BLaER1 (cell line): Measurements from ENCODE around the gene CENPM.

Experiments used
- H3K27ac ChIP-seq: shearing (Covaris generic); formaldehyde crosslinking; 2 replicates; pipeline ENCODE4 v1.8.1; 2022
- H3K27me3 ChIP-seq: shearing (Covaris generic); formaldehyde crosslinking; 2 replicates; pipeline ENCODE4 v1.8.1; 2022
- H3K36me3 ChIP-seq: shearing (Covaris generic); formaldehyde crosslinking; 2 replicates; pipeline ENCODE4 v1.8.1; 2022
- H3K4me1 ChIP-seq: shearing (Covaris generic); formaldehyde crosslinking; 2 replicates; pipeline ENCODE4 v1.8.1; 2022
- H3K4me2 ChIP-seq: shearing (Covaris generic); formaldehyde crosslinking; 2 replicates; pipeline ENCODE4 v1.8.1; 2022
- H3K4me3 ChIP-seq: shearing (Covaris generic); formaldehyde crosslinking; 2 replicates; pipeline ENCODE4 v1.8.1; 2022
- H3K9ac ChIP-seq: shearing (Covaris generic); formaldehyde crosslinking; 2 replicates; pipeline ENCODE4 v1.8.1; 2022
- H3K9me3 ChIP-seq: shearing (Covaris generic); formaldehyde crosslinking; 2 replicates; pipeline ENCODE4 v1.8.1; 2022
- H4K20me1 ChIP-seq: shearing (Covaris generic); formaldehyde crosslinking; 2 replicates; pipeline ENCODE4 v1.8.1; 2022
- Cebpa-rat ChIP-seq: shearing (Covaris generic); IDR thresholded peaks from 2 replicates; pipeline ENCODE4 v1.8.1; 2022

Gene CENPM

GRCh38 chr22:41948142-41948541 lies 1.2 kb upstream of the CENPM start:
- TF ChIP-seq Cebpa-rat: no peak
- peaks cover 91% of the 10 kb centered on the region for H3K4me1 ChIP-seq
- no peaks in the 10 kb centered on the region for H4K20me1 ChIP-seq
- H3K4me2 ChIP-seq: peak overlapping the region; percentile 99
- H3K4me3 ChIP-seq: peak overlapping the region; percentile 91; the same call in 1 of the 2 replicates
- peaks cover 21% of the 10 kb centered on the region for H3K36me3 ChIP-seq
- H3K9me3 ChIP-seq: no peaks in the 10 kb centered on the region
- peak overlapping the region; percentile 88; the same call in 1 of the 2 replicates for H3K27ac ChIP-seq
- no peaks in the 10 kb centered on the region; the same call in 1 of the 2 replicates for H3K27me3 ChIP-seq
- peak overlapping the region; percentile 92 for H3K9ac ChIP-seq

GRCh38 chr22:41947424-41948080 lies 600 bp upstream of the CENPM start:
- Histone ChIP-seq H3K36me3 (peaks cover 27% of the 10 kb centered on the region), H3K4me3 (peak overlapping the region; percentile 91), H3K4me1 (peaks cover 85% of the 10 kb centered on the region), H3K27me3 (no peaks in the 10 kb centered on the region; the same call in 1 of the 2 replicates), H3K9ac (peak overlapping the region; percentile 92), H3K9me3 (no peaks in the 10 kb centered on the region), H3K4me2 (peak overlapping the region; percentile 99), H3K27ac (peak overlapping the region; percentile 88), H4K20me1 (no peaks in the 10 kb centered on the region)
- TF ChIP-seq Cebpa-rat: no peak

- Histone ChIP-seq H3K4me1 (peaks cover 77% of the 10 kb centered on the region), H3K9me3 (no peaks in the 10 kb centered on the region), H4K20me1 (peaks cover 7% of the 10 kb centered on the region; the same call in 1 of the 2 replicates), H3K27me3 (no peaks in the 10 kb centered on the region; the same call in 1 of the 2 replicates), H3K4me3 (no peak overlapping the region), H3K36me3 (peaks cover 45% of the 10 kb centered on the region), H3K27ac (no peak overlapping the region), H3K9ac (peak overlapping the region; percentile 92; the same call in 1 of the 2 replicates), H3K4me2 (peak overlapping the region; percentile 8; the same call in 1 of the 2 replicates)
- no peak for TF ChIP-seq Cebpa-rat
Observed at GRCh38 chr22:41943661-41944209, 3.2 kb downstream of the CENPM start.

GRCh38 chr22:41940832-41941765 lies 5.9 kb downstream of the CENPM start:
- Histone ChIP-seq H3K4me1 (peaks cover 85% of the 10 kb centered on the region), H3K9me3 (no peaks in the 10 kb centered on the region), H3K27ac (peak overlapping the region; percentile 81), H3K9ac (peak overlapping the region; percentile 79), H3K4me2 (peak overlapping the region; percentile 95), H3K36me3 (peaks cover 49% of the 10 kb centered on the region), H3K4me3 (peak overlapping the region; percentile 44), H3K27me3 (no peaks in the 10 kb centered on the region), H4K20me1 (peaks cover 7% of the 10 kb centered on the region; the same call in 1 of the 2 replicates)
- no peak for TF ChIP-seq Cebpa-rat

GRCh38 chr22:41939981-41940831 lies 6.7 kb downstream of the CENPM start:
- Histone ChIP-seq H3K27ac (peak overlapping the region; percentile 81), H3K27me3 (no peaks in the 10 kb centered on the region), H3K36me3 (peaks cover 48% of the 10 kb centered on the region), H3K9ac (peak overlapping the region; percentile 79), H3K4me2 (peak overlapping the region; percentile 95), H3K4me3 (peak overlapping the region; percentile 60), H3K9me3 (no peaks in the 10 kb centered on the region), H3K4me1 (peaks cover 85% of the 10 kb centered on the region), H4K20me1 (peaks cover 7% of the 10 kb centered on the region; the same call in 1 of the 2 replicates)
- TF ChIP-seq Cebpa-rat: no peak

- Histone ChIP-seq H3K27ac (peak overlapping the region; percentile 91), H4K20me1 (peaks cover 7% of the 10 kb centered on the region; the same call in 1 of the 2 replicates), H3K4me3 (0 out of 2 replicates have a peak overlapping the region, but pooled peaks have one; percentile 12), H3K27me3 (no peaks in the 10 kb centered on the region), H3K36me3 (peaks cover 14% of the 10 kb centered on the region), H3K4me2 (peak overlapping the region; percentile 95), H3K9me3 (no peaks in the 10 kb centered on the region), H3K4me1 (peaks cover 99% of the 10 kb centered on the region), H3K9ac (peak overlapping the region; percentile 81)
- TF ChIP-seq Cebpa-rat: no peak
Observed at GRCh38 chr22:41936894-41937169, 10.1 kb downstream of the CENPM start.

- H3K36me3 ChIP-seq: peaks cover 10% of the 10 kb centered on the region; the same call in 1 of the 2 replicates
- peak overlapping the region; percentile 91 for H3K27ac ChIP-seq
- TF ChIP-seq Cebpa-rat: no peak
Observed at GRCh38 chr22:41935509-41935908, 11.4 kb downstream of the CENPM start.

GRCh38 chr22:41935015-41935351 lies 12.0 kb downstream of the CENPM start:
- H3K27me3 ChIP-seq: no peaks in the 10 kb centered on the region
- H3K4me2 ChIP-seq: peak overlapping the region; percentile 95
- H3K9ac ChIP-seq: peak overlapping the region; percentile 81; the same call in 1 of the 2 replicates
- peaks cover 7% of the 10 kb centered on the region; the same call in 1 of the 2 replicates for H4K20me1 ChIP-seq
- H3K9me3 ChIP-seq: no peaks in the 10 kb centered on the region
- no peak for TF ChIP-seq Cebpa-rat
- H3K4me1 ChIP-seq: peaks cover 100% of the 10 kb centered on the region
- H3K27ac ChIP-seq: peak overlapping the region; percentile 91
- peaks cover 10% of the 10 kb centered on the region; the same call in 1 of the 2 replicates for H3K36me3 ChIP-seq
- no peak overlapping the region for H3K4me3 ChIP-seq

More at GRCh38 chr22:41935509-41935908, 11.4 kb downstream of the CENPM start:
- peak overlapping the region; percentile 95 for H3K4me2 ChIP-seq
- peaks cover 7% of the 10 kb centered on the region; the same call in 1 of the 2 replicates for H4K20me1 ChIP-seq
- no peaks in the 10 kb centered on the region for H3K9me3 ChIP-seq
- H3K27me3 ChIP-seq: no peaks in the 10 kb centered on the region
- no peak overlapping the region for H3K4me3 ChIP-seq
- peaks cover 100% of the 10 kb centered on the region for H3K4me1 ChIP-seq
- peak overlapping the region; percentile 81 for H3K9ac ChIP-seq
